ENCODE measurements around the gene SH3TC2.

The SH3TC2 gene

DNA sequence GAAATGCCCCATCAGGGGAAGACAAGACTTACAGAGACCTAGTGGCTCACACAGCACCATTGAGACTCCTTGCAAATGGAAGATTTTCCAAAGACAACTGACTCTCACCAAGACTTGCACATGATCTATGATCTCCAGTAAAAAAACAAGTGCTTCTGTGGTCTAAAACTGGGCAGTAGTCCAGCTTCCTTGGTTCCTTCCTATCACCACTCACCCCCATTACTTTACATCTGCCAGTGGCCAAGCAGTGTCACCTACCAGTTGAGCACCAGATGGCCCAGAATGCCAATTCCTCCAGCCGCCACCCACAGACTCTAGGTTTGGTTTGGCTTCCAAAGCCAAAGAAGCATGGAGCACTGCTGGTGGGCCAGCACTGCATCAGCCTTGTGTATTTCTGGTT, 47.7 kb downstream of the SH3TC2 start:
- ChIA-PET CTCF (interaction anchor here (1.2 kb wide), 1 partner anchor 100 kb away, joined by 4 read pairs; no protein-coding TSS in a partner anchor), POLR2A (no interaction called here)
- no peak for TF ChIP-seq ZNF776 (tag by site-specific recombination; IDR thresholded peaks at IDR 0.05; ENCODE audit: borderline replicate concordance)
- TF ChIP-seq, protein P1, sequence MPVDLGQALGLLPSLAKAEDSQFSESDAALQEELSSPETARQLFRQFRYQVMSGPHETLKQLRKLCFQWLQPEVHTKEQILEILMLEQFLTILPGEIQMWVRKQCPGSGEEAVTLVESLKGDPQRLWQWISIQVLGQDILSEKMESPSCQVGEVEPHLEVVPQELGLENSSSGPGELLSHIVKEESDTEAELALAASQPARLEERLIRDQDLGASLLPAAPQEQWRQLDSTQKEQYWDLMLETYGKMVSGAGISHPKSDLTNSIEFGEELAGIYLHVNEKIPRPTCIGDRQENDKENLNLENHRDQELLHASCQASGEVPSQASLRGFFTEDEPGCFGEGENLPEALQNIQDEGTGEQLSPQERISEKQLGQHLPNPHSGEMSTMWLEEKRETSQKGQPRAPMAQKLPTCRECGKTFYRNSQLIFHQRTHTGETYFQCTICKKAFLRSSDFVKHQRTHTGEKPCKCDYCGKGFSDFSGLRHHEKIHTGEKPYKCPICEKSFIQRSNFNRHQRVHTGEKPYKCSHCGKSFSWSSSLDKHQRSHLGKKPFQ (tag by site-specific recombination; IDR thresholded peaks at IDR 0.05), result no peak
- TF ChIP-seq, protein P2, sequence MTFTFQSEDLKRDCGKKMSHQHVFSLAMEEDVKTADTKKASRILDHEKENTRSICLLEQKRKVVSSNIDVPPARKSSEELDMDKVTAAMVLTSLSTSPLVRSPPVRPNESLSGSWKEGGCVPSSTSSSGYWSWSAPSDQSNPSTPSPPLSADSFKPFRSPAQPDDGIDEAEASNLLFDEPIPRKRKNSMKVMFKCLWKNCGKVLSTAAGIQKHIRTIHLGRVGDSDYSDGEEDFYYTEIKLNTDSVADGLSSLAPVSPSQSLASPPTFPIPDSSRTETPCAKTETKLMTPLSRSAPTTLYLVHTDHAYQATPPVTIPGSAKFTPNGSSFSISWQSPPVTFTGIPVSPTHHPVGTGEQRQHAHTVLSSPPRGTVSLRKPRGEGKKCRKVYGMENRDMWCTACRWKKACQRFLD (tag by site-specific recombination; IDR thresholded peaks at IDR 0.05), result no peak
- TF ChIP-seq, protein P3, sequence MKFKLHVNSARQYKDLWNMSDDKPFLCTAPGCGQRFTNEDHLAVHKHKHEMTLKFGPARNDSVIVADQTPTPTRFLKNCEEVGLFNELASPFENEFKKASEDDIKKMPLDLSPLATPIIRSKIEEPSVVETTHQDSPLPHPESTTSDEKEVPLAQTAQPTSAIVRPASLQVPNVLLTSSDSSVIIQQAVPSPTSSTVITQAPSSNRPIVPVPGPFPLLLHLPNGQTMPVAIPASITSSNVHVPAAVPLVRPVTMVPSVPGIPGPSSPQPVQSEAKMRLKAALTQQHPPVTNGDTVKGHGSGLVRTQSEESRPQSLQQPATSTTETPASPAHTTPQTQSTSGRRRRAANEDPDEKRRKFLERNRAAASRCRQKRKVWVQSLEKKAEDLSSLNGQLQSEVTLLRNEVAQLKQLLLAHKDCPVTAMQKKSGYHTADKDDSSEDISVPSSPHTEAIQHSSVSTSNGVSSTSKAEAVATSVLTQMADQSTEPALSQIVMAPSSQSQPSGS (tag by site-specific recombination; IDR thresholded peaks at IDR 0.05; ENCODE audit: low read depth), result no peak
- Histone ChIP-seq H3K9me3 (ENCODE audit: control insufficient read depth, insufficient read depth, low read depth, low read length) (no peaks in the 10 kb centered on the region), H3K27ac (ENCODE audit: extremely low read depth, low read depth, low read length) (no peak overlapping the region), H3K36me3 (ENCODE audit: control insufficient read depth in 2 of 2, insufficient read depth in 1 of 2, low read length in 2 of 2) (no peaks in the 10 kb centered on the region), H3K4me1 (ENCODE audit: control insufficient read depth, insufficient read depth, low read length) (no peaks in the 10 kb centered on the region; the same call in 1 of the 2 replicates), H3K4me3 (ENCODE audit: low read depth, low read length) (no peak overlapping the region)

DNA sequence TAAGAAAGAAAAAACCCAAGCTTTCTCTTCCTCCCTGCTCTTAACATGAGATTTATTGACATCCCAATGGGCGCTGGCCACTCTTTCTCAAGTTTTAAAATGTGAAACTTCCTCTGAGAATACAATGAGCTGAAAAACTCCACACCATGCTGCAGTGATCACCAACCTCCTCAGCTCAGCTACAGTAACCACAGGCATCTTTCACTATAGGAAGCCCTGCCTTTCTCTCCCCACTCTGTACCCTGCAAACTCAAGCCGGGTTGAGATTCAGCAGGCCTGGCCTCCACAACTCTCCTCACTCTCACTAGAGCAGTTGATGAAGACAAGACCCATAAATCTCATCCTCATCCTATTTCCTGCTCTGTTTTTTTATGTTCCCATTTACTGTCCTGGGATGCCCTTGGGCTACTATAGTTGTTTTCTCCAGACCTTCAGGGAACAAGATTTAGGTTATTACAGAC, 48.3 kb downstream of the SH3TC2 start:
- Histone ChIP-seq H3K36me3 (ENCODE audit: control insufficient read depth in 2 of 2, insufficient read depth in 1 of 2, low read length in 2 of 2) (no peaks in the 10 kb centered on the region), H3K4me3 (ENCODE audit: low read depth, low read length) (no peak overlapping the region), H3K4me1 (ENCODE audit: control insufficient read depth, insufficient read depth, low read length) (no peaks in the 10 kb centered on the region; the same call in 1 of the 2 replicates), H3K27ac (ENCODE audit: extremely low read depth, low read depth, low read length) (no peak overlapping the region), H3K9me3 (ENCODE audit: control insufficient read depth, insufficient read depth, low read depth, low read length) (no peaks in the 10 kb centered on the region)
- POLR2A ChIA-PET, result no interaction called here
- TF ChIP-seq ZNF23 (tag by site-specific recombination; IDR thresholded peaks at IDR 0.05; ENCODE audit: borderline replicate concordance) (no peak), ZNF341 (tag by site-specific recombination; IDR thresholded peaks at IDR 0.05; ENCODE audit: low read depth) (no peak)
- TF ChIP-seq, protein P4, sequence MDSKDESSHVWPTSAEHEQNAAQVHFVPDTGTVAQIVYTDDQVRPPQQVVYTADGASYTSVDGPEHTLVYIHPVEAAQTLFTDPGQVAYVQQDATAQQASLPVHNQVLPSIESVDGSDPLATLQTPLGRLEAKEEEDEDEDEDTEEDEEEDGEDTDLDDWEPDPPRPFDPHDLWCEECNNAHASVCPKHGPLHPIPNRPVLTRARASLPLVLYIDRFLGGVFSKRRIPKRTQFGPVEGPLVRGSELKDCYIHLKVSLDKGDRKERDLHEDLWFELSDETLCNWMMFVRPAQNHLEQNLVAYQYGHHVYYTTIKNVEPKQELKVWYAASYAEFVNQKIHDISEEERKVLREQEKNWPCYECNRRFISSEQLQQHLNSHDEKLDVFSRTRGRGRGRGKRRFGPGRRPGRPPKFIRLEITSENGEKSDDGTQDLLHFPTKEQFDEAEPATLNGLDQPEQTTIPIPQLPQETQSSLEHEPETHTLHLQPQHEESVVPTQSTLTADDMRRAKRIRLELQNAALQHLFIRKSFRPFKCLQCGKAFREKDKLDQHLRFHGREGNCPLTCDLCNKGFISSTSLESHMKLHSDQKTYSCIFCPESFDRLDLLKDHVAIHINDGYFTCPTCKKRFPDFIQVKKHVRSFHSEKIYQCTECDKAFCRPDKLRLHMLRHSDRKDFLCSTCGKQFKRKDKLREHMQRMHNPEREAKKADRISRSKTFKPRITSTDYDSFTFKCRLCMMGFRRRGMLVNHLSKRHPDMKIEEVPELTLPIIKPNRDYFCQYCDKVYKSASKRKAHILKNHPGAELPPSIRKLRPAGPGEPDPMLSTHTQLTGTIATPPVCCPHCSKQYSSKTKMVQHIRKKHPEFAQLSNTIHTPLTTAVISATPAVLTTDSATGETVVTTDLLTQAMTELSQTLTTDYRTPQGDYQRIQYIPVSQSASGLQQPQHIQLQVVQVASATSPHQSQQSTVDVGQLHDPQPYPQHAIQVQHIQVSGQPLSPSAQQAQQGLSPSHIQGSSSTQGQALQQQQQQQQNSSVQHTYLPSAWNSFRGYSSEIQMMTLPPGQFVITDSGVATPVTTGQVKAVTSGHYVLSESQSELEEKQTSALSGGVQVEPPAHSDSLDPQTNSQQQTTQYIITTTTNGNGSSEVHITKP (tag by site-specific recombination; IDR thresholded peaks at IDR 0.05), result no peak
- CTCF ChIA-PET, result interaction anchor here (1.0 to 1.3 kb wide), 3 partner anchors 20 to 100 kb away, joined by 3 to 4 read pairs (median 3); no protein-coding TSS in a partner anchor

DNA sequence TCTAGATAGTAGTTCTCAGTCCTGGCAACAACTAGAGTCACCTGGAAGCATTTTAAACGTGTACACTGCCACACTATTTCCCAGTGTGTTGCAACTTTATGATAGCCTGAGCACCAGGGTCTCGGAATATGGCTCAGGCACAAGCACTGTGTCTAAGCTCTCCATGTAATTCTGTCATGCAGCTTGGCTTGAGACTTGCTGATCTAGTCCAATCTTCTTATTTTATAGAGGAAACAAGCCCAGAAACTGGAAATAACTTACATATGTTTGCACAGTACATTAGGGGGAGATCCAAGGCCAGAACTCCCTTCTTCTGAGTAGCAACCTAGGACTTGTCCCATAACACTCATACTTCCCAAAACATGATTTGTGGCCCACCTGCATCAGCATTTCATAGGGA, 49.1 kb downstream of the SH3TC2 start:
- no peaks in the 10 kb centered on the region for H3K36me3 ChIP-seq (ENCODE audit: control insufficient read depth in 2 of 2, insufficient read depth in 1 of 2, low read length in 2 of 2)
- ChIA-PET POLR2A (no interaction called here), CTCF (interaction anchor here (1.0 to 1.3 kb wide), 3 partner anchors 21 to 101 kb away, joined by 3 to 4 read pairs (median 3); no protein-coding TSS in a partner anchor)
- no peaks in the 10 kb centered on the region; the same call in 1 of the 2 replicates for H3K4me1 ChIP-seq (ENCODE audit: control insufficient read depth, insufficient read depth, low read length)
- TF ChIP-seq ZNF791 (tag by site-specific recombination; IDR thresholded peaks at IDR 0.05) (no peak), ZNF394 (tag by site-specific recombination; IDR thresholded peaks at IDR 0.05; ENCODE audit: borderline replicate concordance) (no peak), ZSCAN30 (tag by site-specific recombination; IDR thresholded peaks at IDR 0.05) (no peak), ZNF311 (tag by site-specific recombination; IDR thresholded peaks at IDR 0.05; ENCODE audit: borderline replicate concordance) (no peak)
- no peak overlapping the region for H3K4me3 ChIP-seq (ENCODE audit: low read depth, low read length)
- H3K27ac ChIP-seq (ENCODE audit: extremely low read depth, low read depth, low read length), result no peak overlapping the region
- no peaks in the 10 kb centered on the region for H3K9me3 ChIP-seq (ENCODE audit: control insufficient read depth, insufficient read depth, low read depth, low read length)

Data from HEK293 (cell line).